ENCODE measurements around the gene ELP1.

GRCh38 chr9:108844856-108845255 lies 89.1 kb downstream of the ELP1 start:
- TF ChIP-seq EZH2 (IDR thresholded peaks at IDR 0.05) (no peak), POLR2AphosphoS5 (IDR thresholded peaks at IDR 0.05; ENCODE audit: borderline replicate concordance, low read depth, low read length) (no peak)
